DMS153 (cell line): ENCODE results near the gene NEDD4L.

Source experiments
- DNase-seq: peaks from one replicate; lab custom pipeline; 2025; lab: John Stamatoyannopoulos, UW

Gene NEDD4L

DNA sequence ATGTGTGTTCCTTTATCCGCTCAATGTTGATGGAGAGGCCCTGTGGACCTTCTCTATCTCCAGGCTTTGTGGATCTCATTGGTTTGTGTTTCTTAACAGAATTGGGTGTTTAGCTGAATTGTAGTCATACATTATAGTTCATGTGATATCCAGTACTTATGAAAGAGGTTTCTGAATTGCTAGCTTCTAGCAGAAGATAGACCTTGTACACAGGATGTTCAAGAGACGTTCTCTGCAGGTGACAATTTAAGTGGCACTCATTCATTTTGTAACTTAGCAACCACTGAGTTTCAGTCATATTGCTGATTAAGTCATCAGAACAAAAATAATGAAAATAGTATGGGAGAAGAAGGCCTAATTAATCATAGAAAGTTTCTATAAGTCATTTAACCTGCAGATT, 305.6 kb downstream of the NEDD4L start:
- DNase-seq = no peak

DNA sequence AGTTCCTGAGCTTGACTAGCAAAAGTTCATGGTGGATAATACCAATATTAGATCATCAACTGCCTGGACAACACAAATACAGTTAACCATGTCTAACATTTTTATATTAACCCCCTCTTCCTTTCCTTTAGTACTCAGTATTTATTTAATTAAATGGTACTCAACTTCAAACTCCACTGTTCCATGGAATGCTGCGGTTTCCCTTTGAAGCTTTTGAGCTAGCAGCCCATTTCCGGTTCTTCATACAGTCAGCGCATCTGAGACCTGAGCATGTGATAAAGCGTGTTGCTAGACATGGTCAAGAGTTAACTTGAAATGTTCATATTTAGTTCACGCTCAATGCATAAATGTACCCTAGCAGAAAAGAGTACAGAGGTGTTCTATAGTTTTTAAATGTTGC, 306.5 kb downstream of the NEDD4L start:
- DNase-seq = no peak

DNA sequence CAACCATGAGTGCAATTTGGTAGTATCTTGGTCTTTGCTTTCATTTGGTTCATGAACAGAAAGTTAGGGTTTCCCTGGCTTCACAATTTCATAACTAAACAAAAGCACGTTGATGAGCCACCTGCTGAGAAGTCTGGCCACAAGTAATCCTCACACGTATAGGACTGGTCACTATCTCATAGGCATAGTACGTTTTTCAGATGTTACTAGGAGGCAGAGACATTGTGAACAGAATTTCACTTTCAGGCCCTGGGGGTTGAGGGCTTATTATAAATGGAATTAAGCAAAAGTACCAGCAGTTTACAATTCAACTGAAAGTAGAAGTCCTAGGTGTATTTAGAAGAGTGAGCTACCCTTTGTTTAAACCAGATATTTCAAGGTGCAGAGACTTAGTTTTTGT, 307.8 kb downstream of the NEDD4L start:
- DNase-seq = no peak

DNA sequence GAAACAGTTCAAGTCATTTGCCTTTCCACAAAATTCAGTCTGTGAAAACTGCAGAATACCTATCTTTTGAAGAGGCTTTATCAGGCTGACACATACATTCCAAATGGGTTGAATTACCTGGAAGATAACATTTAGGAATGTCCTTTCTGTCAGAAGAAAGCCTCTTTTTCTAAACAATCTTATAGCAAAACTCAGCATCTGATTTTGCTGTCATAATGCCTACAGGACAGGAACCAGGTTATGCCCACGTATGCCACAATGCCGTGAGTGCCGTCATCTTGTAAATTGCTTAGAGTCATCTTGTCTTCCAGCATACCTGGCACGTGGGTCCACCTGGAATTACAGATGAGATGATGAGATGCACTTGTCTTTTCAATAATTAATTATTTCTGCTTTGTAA, 309.6 kb downstream of the NEDD4L start:
- no peak for DNase-seq

DNA sequence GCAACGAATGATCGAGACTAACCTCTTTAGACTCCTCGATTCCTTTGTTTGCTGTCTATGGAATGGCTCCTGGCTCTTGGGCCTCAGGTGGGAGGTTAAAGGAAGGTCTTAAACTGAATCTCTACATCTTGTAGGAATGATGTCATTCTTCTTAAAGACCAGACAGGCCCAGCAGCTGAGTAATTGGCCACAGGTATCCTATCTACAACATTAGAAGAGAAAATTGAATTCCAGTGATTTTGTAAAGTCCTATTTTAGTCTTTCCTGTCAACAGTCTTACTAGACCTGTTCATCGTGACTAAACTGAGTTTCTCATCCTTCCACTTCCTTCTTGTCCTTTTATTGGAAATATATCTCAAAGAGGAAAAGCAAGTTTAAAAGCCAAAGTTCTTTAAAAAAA, 310.0 kb downstream of the NEDD4L start:
- no peak for DNase-seq

DNA sequence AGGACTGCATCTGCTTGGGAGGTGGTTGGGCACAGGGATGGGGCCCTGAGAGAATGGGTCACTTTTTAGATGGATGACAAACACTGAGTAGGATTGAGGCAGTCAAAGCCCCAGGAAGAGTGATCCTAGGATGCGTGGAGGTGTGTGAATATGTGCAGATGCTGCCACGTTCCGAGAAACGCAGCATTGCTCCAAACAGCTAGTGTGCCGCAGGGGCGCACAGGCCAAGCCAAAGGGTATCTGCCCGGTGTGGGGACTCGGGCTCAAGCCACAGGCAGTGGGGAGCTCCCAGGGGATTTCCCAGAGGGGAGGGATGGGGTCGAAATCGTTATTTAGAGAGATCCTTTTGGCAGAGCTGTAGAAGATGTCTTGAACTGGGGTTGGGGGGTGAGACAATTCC, 310.8 kb downstream of the NEDD4L start:
- no peak for DNase-seq

DNA sequence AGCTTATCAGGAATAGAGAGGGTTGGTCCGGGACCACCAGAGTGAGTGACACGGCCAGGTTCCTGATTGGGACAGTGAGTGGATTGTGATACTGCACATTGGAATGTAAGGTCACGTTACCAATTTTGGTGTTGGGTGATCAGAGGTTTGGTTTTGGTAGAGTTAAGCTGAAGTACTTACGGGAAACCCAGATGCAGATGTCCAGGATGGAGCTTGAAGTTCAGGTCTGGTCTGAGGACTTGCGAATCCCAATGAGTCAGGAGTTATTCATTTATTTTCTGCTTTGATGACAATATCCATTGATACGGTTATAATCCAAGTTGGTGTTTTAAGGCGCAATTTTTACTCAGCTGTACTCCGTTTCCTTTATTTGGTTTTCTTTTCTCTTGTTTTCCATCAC, 311.2 kb downstream of the NEDD4L start:
- no peak for DNase-seq

DNA sequence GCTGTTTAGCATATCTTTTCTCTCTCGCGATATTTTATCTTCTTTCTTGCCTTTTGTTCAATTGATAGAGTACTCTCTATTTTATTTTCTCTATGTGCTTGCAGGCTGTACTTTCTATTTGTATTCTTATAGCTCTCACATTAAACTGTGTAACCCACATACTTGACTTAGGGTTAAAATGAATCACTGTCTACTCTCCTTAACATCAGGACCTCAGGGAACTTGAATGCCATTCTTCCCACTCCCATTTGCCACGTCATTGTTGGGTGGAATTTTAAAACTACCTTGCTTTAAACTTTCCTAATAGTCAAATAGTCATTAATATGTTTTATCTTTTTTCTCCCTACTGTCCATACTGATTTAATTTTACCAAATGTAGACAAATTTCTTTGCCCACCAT, 315.2 kb downstream of the NEDD4L start:
- DNase-seq = no peak

DNA sequence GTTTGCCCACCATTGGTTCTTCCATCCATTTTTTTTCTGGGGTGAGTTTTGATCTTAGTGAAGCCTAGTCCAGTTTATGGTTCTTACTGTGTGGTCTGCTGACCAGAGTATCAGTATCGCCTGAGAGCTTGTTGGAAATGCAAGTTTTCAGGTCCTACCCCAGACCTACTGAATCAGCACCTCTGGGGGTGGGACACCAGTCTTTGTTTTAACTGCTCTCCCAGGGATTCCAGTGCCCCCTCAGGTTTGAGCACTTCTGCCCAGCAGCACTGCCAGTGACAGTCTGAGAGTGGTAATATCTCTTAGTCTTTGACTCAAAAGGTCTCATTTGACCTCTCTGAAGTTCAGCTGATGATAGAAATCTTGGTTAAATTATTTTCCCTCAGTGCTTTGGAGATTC, 315.6 kb downstream of the NEDD4L start:
- no peak for DNase-seq

DNA sequence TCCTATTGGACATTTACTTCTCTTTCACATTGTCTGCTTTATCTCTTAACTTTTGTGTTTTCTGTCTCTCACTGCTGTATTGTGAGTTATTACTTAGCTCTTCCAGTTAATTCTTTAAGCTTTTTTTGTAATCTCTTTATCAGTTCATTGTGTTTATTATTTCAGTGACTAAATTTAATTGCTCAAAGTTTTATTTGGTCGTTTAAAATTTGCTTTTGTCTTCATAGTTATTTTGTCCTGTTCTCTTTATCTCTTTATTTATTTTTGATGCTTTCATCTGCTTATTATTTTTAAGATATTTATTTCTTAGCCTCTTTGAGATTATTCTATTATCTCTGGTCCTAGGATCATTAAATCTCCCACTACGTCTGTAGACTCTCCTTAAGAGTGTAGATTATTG, 316.3 kb downstream of the NEDD4L start:
- no peak for DNase-seq

DNA sequence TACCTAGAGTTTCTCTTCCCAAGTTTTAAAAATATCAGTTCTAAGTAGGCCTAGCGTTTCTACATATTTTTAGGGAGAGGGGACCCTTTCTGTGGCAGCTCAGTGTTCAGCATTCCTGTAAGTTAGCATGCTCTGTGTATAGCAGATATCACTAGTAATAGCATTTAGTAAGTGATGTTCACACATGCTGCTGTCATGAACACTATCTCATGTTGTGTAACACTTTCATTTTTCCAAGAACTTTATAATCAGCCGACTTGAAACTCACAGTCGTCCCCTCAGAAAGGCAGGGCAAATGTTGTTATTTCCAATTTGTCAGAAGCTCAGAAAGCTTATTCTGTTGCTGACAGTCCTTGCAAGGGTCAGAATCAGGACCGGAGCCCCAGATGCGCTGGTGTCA, 317.2 kb downstream of the NEDD4L start:
- DNase-seq = no peak

DNA sequence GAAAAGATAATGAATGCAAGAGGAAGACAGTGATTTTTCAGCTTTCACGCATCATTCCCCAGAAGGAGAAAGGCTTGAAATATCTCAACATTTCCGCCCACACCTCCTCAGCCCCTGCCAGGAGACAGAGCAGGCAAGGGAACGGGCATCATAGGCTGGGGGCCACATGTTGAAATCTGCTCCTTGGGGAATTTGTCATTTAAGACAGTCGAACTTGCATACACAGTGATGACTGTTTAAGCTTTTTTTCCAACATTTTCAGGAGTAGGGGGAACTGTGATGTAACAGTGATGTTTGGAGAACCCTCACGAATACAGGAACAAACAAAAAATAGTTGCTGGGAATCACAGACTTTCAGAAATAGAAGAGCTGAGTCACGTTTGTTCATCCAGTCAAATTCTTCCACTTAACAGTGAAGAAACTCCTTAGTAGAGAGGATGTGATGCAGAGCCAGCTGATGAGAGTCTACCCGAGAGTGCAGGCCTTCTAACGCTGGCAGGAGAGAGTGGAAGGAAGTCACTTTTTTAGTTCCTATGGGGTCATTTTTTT, 318.1 kb downstream of the NEDD4L start:
- DNase-seq = no peak

DNA sequence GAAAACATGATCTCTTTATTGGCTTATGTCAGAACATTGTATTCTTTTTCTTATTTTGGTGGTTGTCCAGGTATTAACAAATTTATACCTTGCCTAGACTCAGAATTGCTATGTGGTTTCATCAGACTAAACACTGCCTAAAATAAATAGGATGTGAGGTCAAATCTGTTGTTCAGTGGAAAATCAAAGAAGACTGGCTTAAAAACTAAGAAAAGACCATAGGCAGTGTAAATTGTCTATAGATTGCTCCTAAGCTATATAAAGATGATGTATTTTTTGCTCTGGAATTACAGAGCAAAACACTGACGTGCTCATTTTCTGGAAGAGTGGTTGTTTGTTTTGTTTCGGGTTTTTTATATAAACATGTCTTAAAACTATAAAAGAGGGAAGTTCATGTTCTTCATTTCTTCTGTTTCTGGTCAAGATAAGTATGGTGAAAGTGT, 318.8 kb downstream of the NEDD4L start:
- DNase-seq = no peak

DNA sequence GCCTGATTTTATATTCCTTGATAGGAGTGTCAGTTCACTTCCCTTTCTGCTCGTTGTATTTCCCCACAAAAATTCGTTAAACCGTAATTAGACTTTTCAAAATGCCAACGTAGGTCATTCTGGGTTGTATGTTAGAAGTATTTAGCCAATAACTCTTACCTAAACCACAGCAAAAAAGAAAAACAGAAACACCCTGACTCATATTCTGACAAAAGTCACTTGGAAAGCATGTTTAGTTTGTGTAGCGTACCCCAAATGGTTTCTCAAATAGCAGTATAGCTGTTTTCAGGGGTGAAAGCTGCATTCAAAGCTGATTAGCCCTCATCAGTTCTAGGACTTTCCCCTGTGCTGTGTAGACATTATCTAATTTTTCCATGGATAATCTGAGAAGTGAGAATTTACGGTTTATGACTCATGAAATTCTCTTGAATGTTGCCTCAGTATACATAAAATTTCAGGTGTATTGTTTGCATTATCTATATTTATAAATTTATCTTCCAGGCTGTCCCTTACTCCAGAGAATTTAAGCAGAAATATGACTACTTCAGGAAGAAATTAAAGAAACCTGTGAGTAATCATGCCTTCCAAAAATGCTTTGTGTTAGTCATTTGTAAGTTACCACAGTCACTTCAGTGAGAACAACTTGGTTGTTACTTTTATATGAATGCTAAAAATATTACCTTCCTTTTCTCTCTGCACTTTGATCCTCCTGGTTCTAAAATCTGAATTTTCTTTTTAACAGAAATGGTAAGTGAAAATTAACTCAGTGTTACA, 319.9 kb downstream of the NEDD4L start:
- DNase-seq = no peak

DNA sequence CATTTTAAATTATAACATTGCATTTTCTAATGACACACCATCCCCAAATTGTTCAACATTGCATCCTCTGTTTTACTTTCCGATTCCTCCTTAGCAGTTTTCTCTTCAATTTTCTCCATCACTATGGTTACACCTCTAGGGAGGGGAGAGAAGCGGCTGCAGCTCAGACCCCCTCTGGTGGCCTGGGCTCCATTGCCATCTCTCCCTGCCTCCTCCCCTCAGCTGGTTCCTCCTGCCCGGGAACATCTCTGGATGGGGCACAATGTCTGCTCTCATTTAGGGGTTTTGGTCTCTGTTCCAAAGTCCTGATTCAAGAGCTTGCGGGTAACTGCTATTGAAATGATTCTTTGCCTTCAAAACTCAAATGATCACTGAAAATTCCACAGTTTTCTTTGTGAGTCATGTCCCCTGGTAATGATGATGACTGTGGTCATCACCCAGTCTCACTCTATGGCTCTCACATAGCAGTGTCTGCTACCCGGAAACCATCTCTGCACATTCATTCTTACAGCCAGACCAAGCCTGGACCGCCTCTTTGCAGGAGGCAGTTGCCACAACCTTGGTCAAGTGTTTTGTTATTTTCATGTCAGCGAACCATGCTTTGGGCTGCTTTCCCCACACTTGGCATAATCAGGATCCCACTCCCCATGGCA, 321.0 kb downstream of the NEDD4L start:
- DNase-seq = no peak

DNA sequence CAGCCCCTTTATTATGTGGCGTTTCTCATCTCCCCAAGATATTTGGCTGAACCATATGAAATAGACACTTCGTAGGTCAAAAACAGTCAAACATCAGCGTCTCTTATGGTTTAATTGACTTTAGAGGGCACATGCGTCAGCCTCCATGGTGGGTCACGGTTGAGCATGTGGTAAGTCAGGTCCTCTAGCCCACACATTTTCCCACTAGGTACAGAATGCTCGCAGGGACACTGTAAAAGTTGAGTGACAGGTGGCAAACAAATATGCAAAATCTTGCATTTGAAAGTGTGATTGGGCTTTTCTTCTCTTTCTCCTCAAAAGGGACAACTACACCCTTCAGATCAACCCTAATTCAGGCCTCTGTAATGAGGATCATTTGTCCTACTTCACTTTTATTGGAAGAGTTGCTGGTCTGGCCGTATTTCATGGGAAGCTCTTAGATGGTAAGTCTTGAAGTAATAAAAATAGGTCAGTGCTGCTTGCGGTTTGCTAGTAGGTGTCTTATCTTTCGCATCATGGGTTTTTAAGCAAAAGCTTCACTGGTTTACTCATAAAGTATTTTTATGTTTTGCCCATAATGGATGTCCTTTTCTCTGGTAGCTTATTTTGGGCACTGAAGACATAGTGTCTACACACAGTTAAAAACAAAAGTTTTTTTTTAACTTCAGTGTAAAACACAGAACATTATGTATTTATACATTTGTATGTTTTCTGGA, 323.6 kb downstream of the NEDD4L start:
- no peak for DNase-seq

DNA sequence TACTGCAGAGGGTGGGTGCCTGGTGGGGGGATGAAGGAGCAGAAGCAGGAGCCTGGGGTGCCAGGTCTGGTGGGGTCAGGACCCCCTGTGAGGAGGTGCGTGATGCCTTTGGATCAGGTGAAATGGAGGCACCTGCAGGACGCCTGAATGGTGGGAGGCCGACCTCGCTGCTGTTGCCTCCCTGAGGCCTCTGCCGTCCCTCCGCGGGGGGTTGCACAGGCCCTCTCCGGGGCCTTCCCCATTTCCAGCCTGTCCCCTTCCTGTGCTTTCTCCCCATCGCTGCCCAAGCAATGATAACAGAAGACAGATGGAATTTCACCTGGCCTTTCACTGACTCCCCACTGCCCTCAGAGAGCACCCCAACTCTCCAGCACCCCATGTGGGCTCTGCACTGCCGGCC, 325.6 kb downstream of the NEDD4L start:
- no peak for DNase-seq

DNA sequence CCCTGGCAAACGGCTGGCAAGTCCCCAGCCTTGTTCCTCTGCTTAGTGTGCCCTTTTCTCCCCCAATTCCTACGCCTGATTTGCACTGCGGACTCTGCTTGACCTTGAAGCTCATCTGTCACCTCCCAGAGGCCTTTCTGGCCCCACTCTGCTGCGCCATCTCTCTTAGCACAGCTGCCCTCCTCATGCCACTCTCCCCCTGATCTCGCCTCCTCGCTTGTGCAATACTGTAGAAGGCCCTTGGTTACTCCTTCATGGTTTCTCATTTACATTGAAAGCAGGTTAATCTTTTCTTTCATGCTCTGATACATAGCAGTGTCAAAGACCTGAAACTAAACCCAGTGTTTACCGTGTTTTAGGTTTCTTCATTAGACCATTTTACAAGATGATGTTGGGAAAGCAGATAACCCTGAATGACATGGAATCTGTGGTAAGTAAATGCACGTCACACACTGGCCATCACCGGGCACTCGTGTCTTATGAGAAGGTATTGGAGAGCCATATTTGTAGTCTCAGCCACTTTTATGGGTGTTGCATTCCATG, 326.1 kb downstream of the NEDD4L start:
- DNase-seq = no peak

DNA sequence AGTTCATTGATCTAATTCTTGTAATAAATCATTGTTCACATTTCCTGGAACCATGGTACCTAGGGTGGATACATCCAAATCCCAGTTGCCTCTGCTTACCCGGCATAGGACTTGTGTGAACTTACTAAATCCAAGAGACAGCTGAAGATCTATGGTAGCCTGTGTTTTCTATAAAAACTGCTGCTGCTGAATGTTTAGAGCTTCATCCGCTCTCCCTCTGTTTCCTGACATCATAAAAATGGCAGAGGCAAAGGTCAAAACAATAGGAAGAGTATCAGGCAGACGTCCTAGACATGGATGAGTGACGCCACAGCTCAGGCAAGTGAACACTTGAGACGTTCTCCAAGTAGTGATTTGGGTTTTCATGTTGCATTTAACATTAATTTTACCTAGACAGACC, 326.6 kb downstream of the NEDD4L start:
- no peak for DNase-seq

DNA sequence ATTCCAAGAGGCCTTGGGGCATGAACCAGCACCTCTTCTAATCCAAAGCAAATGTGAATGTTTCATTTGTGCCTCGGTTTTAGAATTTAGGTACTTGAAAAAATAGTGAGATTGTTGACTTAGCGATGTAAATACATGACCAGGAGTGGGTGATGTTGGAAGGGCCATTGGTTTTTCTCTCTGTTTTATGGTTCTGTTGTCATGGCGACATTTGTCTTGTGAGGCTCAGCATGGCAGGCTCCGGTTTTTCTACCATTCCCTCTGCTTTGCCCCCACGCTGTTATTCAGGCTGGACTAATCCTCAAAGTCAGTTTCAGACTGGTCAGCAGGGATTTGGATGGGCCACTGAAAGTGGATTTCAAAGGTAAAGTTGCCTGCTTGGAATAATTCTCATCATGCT, 329.5 kb downstream of the NEDD4L start:
- peak; percentile 51 for DNase-seq

DNA sequence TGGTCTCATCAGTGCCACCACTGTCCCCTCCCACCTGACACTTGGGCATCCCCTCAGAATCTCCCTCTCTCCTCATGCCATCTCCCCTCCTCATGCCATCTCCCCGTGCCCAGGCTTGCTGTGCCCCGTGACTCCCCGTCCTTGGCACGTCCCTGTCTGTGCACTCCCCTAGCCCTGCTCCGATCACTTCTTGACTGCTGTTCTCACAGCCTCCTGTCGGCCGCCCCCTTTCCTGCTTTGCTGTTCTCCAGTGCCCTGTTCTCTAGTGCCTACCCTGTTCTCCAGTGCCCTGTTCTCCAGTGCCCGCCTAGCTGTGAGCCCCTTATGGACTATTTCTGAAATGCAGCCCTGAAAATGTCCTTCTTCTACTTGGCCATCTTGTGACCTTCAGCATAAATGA, 331.0 kb downstream of the NEDD4L start:
- DNase-seq = no peak
